IMR-90 (cell line): ENCODE measurements around the gene C2CD4D. TPM values are rescaled to one million over a fixed set of nuclear protein-coding genes. Genes with fewer than 3 reads are reported as not detected.

Experiments
- ATAC-seq: fragments of 200-7000 bp; cut with Tn5 transposase; 2 replicates; pipeline ENCODE4 v1.9.1; 2020; ENCODE audit warnings: low read depth, mild to moderate bottlenecking, moderate library complexity
- BruUV-seq: library from RNA; stranded (reverse); fragments of 400-500 nt; replicated peaks from 2 replicates; lab custom pipeline; 2021; lab: Mats Ljungman, UMichigan
- CTCF ChIA-PET: fragments of 300-600 bp; formaldehyde crosslinking; extraction: SDS; loops from one replicate; lab custom pipeline; 2021; ENCODE audit warnings: antibody characterized with exemption; lab: Yijun Ruan, JAX
- POLR2A ChIA-PET: fragments of 300-600 bp; sonication (Branson Sonifier 250); formaldehyde crosslinking; loops from one replicate; lab custom pipeline; 2022; ENCODE audit warnings: antibody characterized with exemption; ENCODE audit not compliant: unreplicated experiment; lab: Charles Lee
- DNase-seq: peaks from one replicate; pipeline ENCODE4 v3.0.0; 2013
- H2AFZ ChIP-seq: replicated peaks from 2 replicates; pipeline ENCODE3; 2013; ENCODE audit warnings: low read length, mild to moderate bottlenecking; ENCODE audit not compliant: poor library complexity
- H2AK5ac ChIP-seq: 2 replicates; pipeline ENCODE4 v1.6.1; 2013; ENCODE audit warnings: low read depth, low read length, inconsistent platforms
- H2AK9ac ChIP-seq: replicated peaks from 2 replicates; pipeline ENCODE3; 2013; ENCODE audit warnings: mild to moderate bottlenecking, low read depth, low read length, moderate library complexity; ENCODE audit not compliant: poor library complexity
- H2BK120ac ChIP-seq: 2 replicates; pipeline ENCODE4 v1.6.1; 2013; ENCODE audit warnings: low read depth, low read length, inconsistent platforms
- H2BK15ac ChIP-seq: 3 replicates; pipeline ENCODE4 v1.6.1; 2013; ENCODE audit warnings: low read depth, low read length, inconsistent platforms
- H2BK20ac ChIP-seq: 2 replicates; pipeline ENCODE4 v1.6.1; 2013; ENCODE audit warnings: low read depth, mild to moderate bottlenecking, inconsistent platforms, low read length, moderate library complexity
- H2BK5ac ChIP-seq: 2 replicates; pipeline ENCODE4 v1.6.1; 2013; ENCODE audit warnings: mild to moderate bottlenecking, low read depth, low read length, inconsistent platforms; ENCODE audit not compliant: poor library complexity, severe bottlenecking
- H3K14ac ChIP-seq: replicated peaks from 2 replicates; pipeline ENCODE4 v1.6.1; 2013; ENCODE audit warnings: low read depth, low read length, inconsistent platforms
- H3K18ac ChIP-seq: 2 replicates; pipeline ENCODE4 v1.6.1; 2013; ENCODE audit warnings: low read depth, low read length, control low read depth
- H3K23ac ChIP-seq: 2 replicates; pipeline ENCODE4 v1.6.1; 2013; ENCODE audit warnings: low read depth, low read length, inconsistent platforms
- H3K27ac ChIP-seq: 2 replicates; pipeline ENCODE4 v1.5.1; 2013; ENCODE audit warnings: mild to moderate bottlenecking, control low read depth, low read length; ENCODE audit not compliant: insufficient read depth
- H3K27me3 ChIP-seq: 2 replicates; pipeline ENCODE4 v1.6.1; 2013; ENCODE audit warnings: low read length; ENCODE audit not compliant: control insufficient read depth, insufficient read depth
- H3K36me3 ChIP-seq: 2 replicates; pipeline ENCODE4 v1.6.1; 2013; ENCODE audit warnings: low read length, mixed read lengths; ENCODE audit not compliant: control insufficient read depth, insufficient read depth
- H3K4ac ChIP-seq: 2 replicates; pipeline ENCODE4 v1.6.1; 2013; ENCODE audit warnings: low read depth, low read length, inconsistent platforms
- H3K4me1 ChIP-seq: 2 replicates; pipeline ENCODE4 v1.6.1; 2013; ENCODE audit warnings: low read length, mixed read lengths; ENCODE audit not compliant: control insufficient read depth, insufficient read depth
- H3K4me2 ChIP-seq: 2 replicates; pipeline ENCODE4 v1.6.1; 2013; ENCODE audit warnings: low read depth, mild to moderate bottlenecking, control low read depth, low read length, moderate library complexity
- H3K4me3 ChIP-seq: 2 replicates; pipeline ENCODE4 v1.5.1; 2013; ENCODE audit warnings: low read depth, mild to moderate bottlenecking, control low read depth, low read length, moderate library complexity; ENCODE audit not compliant: insufficient read depth
- H3K56ac ChIP-seq: 2 replicates; pipeline ENCODE4 v1.6.1; 2013; ENCODE audit warnings: low read length, inconsistent platforms; ENCODE audit not compliant: insufficient read depth; ENCODE audit errors: extremely low read depth
- H3K79me1 ChIP-seq, 2 experiments: 2 replicates each; pipeline ENCODE4 v1.6.1; 2013; ENCODE audit warnings: low read length in 2 of 2, inconsistent platforms in 1 of 2, low read depth in 1 of 2
- H3K9ac ChIP-seq: 2 replicates; pipeline ENCODE4 v1.6.1; 2013; ENCODE audit warnings: low read depth, low read length, control low read depth
- H3K9me1 ChIP-seq: 2 replicates; pipeline ENCODE4 v1.6.1; 2013; ENCODE audit warnings: low read length, inconsistent platforms; ENCODE audit not compliant: insufficient read depth
- H3K9me3 ChIP-seq: 2 replicates; pipeline ENCODE4 v1.6.1; 2013; ENCODE audit warnings: low read length; ENCODE audit not compliant: control insufficient read depth, insufficient read depth
- H4K20me1 ChIP-seq: 2 replicates; pipeline ENCODE4 v1.6.1; 2013; ENCODE audit warnings: low read length, inconsistent platforms; ENCODE audit not compliant: insufficient read depth
- H4K5ac ChIP-seq: 2 replicates; pipeline ENCODE4 v1.6.1; 2013; ENCODE audit warnings: mild to moderate bottlenecking, low read depth, low read length, control low read depth
- H4K8ac ChIP-seq, 2 experiments: 2 replicates each; pipeline ENCODE4 v1.6.1; 2013; ENCODE audit warnings: low read depth in 2 of 2, low read length in 2 of 2, control low read depth in 1 of 2, inconsistent platforms in 1 of 2
- H4K91ac ChIP-seq: 2 replicates; pipeline ENCODE4 v1.6.1; 2013; ENCODE audit warnings: low read depth, low read length, inconsistent platforms; ENCODE audit not compliant: insufficient read depth
- CEBPB ChIP-seq: IDR thresholded peaks from 2 replicates; pipeline ENCODE4 v1.6.1; 2012; ENCODE audit warnings: low read depth, low read length, improper control_type of control experiment
- POLR2A ChIP-seq: IDR thresholded peaks from 2 replicates; pipeline ENCODE4 v1.6.1; 2012; ENCODE audit warnings: mild to moderate bottlenecking, low read depth, low read length
- WGBS, 2 experiments: methylation state at CpG; one replicate each; pipeline versions ENCODE4 v1.1.5 to v1.1.7; 2013; ENCODE audit warnings: missing lambda C conversion rate in 2 of 2; ENCODE audit not compliant: insufficient read length in 1 of 2; ENCODE audit errors: extremely low coverage in 2 of 2; 5-methylcytosine and 5-hydroxymethylcytosine counted together
- dilution Hi-C: fragments of 300-500 bp; cut with HindIII; formaldehyde crosslinking; loops from one replicate; pipeline ENCODE4 v1.14.3; 2018; ENCODE audit warnings: low sequenced_read_pairs; ENCODE audit not compliant: unreplicated experiment
- in situ Hi-C: fragments of 300-500 bp; cut with MboI; formaldehyde crosslinking; loops from 3 replicates; pipeline ENCODE4 v1.14.3; 2019; ENCODE audit warnings: low sequenced_read_pairs, inconsistent platforms, mixed read lengths
- intact Hi-C: fragments of 100-400 bp; cut with micrococcal nuclease; formaldehyde crosslinking; loops from 2 replicates; pipeline ENCODE4 v1.10.0; 2022
- polyA plus RNA-seq, 3 experiments: library from polyadenylated mRNA; depleted of rRNA; stranded (reverse); fragments of >200 nt; gene quantifications; 2 replicates each; pipeline ENCODE4 v1.2.3, GENCODE V29; 2012; ENCODE audit warnings: low replicate concordance in 1 of 3
- total RNA-seq: library from RNA; depleted of rRNA; stranded (reverse); fragments of >200 nt; gene quantifications from 2 replicates; pipeline ENCODE4 v1.2.3, GENCODE V29; 2012
- TF ChIP-seq, protein P1 (sequence below): conservative IDR thresholded peaks from 2 replicates; pipeline ENCODE4 v1.5.1; 2012; ENCODE audit warnings: mild to moderate bottlenecking, low read depth, low read length, improper control_type of control experiment

The C2CD4D gene
- total and polyA plus RNA-seq, 2 of the 4 experiments (the other 2 are of a cell fraction): not detected

DNA sequence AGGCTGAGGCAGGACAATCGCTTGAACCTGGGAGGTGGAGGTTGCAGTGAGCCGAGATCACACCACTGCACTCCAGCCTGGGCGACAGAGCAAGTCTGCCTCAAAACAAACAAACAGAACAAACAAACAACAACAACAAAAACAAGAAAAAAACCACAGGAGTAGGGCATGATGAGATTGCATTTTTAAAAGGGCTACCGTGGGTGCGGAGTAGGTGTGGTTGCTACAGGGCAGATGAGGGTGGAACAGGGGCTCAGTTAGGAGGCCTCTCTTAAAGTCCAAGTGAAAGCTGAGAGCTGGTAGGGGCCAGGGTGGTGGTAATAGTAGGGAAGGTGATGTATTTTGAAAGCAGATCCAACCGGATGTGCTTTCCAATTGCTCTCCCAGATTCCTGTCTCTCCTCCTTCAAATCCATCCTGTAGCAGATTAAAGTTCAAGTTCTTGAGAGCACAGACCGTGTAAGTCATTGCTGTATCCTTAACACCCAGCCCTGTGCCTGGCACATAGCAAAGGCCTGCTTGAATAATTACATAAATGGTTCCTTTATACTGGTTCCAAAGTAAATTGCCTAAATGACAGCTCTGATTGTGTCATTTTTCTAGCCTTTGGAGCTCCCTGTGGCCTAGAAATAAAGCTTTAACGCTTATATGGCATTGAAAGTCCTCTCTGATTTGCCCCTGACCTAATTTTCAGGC lies 30.2 kb downstream of the C2CD4D start:
- no peak overlapping the region for H2BK5ac ChIP-seq
- no peak overlapping the region for H4K5ac ChIP-seq
- ATAC-seq: no peak
- H2BK15ac ChIP-seq: no peak overlapping the region
- H3K36me3 ChIP-seq: no peaks in the 10 kb centered on the region
- H2BK120ac ChIP-seq: no peak overlapping the region
- 43% methylated on average over 1 of the region's 8 CpGs; no CpG with 5 or more reads in 1 of the 2 experiments for WGBS, 2 experiments
- no TSS peak for BruUV-seq
- H3K9me3 ChIP-seq: no peaks in the 10 kb centered on the region
- ChIA-PET CTCF (no interaction called here), POLR2A (no interaction called here)
- H3K9me1 ChIP-seq: no peaks in the 10 kb centered on the region; the same call in 1 of the 2 replicates
- no peak overlapping the region for H3K4me2 ChIP-seq
- H4K8ac ChIP-seq: no peak overlapping the region
- no peak overlapping the region for H3K14ac ChIP-seq
- H3K4ac ChIP-seq: no peak overlapping the region
- no peak overlapping the region for H3K9ac ChIP-seq
- no peak overlapping the region for H3K4me3 ChIP-seq
- no peaks in the 10 kb centered on the region for H4K20me1 ChIP-seq
- H3K4me1 ChIP-seq: no peaks in the 10 kb centered on the region
- in situ Hi-C loops (no loop called here), dilution Hi-C loops (no loop called here), intact Hi-C loops (no loop called here)
- H2AK5ac ChIP-seq: no peak overlapping the region
- H3K18ac ChIP-seq: no peak overlapping the region
- TF ChIP-seq CEBPB: no peak
- TF ChIP-seq, protein P1, sequence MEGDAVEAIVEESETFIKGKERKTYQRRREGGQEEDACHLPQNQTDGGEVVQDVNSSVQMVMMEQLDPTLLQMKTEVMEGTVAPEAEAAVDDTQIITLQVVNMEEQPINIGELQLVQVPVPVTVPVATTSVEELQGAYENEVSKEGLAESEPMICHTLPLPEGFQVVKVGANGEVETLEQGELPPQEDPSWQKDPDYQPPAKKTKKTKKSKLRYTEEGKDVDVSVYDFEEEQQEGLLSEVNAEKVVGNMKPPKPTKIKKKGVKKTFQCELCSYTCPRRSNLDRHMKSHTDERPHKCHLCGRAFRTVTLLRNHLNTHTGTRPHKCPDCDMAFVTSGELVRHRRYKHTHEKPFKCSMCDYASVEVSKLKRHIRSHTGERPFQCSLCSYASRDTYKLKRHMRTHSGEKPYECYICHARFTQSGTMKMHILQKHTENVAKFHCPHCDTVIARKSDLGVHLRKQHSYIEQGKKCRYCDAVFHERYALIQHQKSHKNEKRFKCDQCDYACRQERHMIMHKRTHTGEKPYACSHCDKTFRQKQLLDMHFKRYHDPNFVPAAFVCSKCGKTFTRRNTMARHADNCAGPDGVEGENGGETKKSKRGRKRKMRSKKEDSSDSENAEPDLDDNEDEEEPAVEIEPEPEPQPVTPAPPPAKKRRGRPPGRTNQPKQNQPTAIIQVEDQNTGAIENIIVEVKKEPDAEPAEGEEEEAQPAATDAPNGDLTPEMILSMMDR: no peak
- no peak for TF ChIP-seq POLR2A
- no peak overlapping the region for H2BK20ac ChIP-seq
- H2AFZ ChIP-seq: no peak overlapping the region
- no peak overlapping the region for H2AK9ac ChIP-seq
- H3K56ac ChIP-seq: no peak overlapping the region
- H3K79me1 ChIP-seq: no peaks in the 10 kb centered on the region
- H3K23ac ChIP-seq: no peak overlapping the region
- no peak for DNase-seq
- peaks cover 76% of the 10 kb centered on the region for H3K27me3 ChIP-seq
- no peak overlapping the region for H3K27ac ChIP-seq
- H4K91ac ChIP-seq: no peak overlapping the region
